ENCODE data around the gene SSH2. TPM values are rescaled to one million over a fixed set of nuclear protein-coding genes. Genes with fewer than 3 reads are reported as not detected.
"Not testable (repeated sequence)": the region's sequence is repeated elsewhere in the genome, so short reads cannot be mapped to it uniquely, and the experiment has no call there.

The SSH2 gene
- total RNA-seq, 2 experiments from 2014 or later, result 32.6 to 36.1 TPM

GRCh38 chr17:29732209-29732608 is 197.8 kb downstream of the SSH2 start:
- Mint-ChIP-seq H3K9me3 (ENCODE audit: low read depth) (peaks cover 9% of the 10 kb centered on the region), H3K36me3 (ENCODE audit: low read depth) (peaks cover 31% of the 10 kb centered on the region), H3K27me3 (no peaks in the 10 kb centered on the region), H3K4me3 (no peak overlapping the region), H3K27ac (no peak overlapping the region), H3K4me1 (peaks cover 49% of the 10 kb centered on the region)
- ATAC-seq, result no peak
- intact Hi-C loops (cut with DNase I, micrococcal nuclease), result loop anchor here in 1 of 2 experiments (2.0 kb wide), 1 partner anchor 17 kb away; no protein-coding TSS in a partner anchor
- ChIA-PET POLR2A (interaction anchor here (0.7 kb wide), 1 partner anchor 29 kb away, joined by 4 read pairs; no protein-coding TSS in a partner anchor), CTCF (interaction anchor here (0.7 to 1.5 kb wide), 5 partner anchors 10 to 115 kb away, joined by 3 to 5 read pairs (median 3); no protein-coding TSS in a partner anchor)
- DNase-seq, result no peak

- DNase-seq (no peak), ATAC-seq (no peak)
- Mint-ChIP-seq H3K27me3 (no peaks in the 10 kb centered on the region), H3K27ac (no peak overlapping the region), H3K4me1 (peaks cover 55% of the 10 kb centered on the region), H3K9me3 (ENCODE audit: low read depth) (peaks cover 9% of the 10 kb centered on the region), H3K4me3 (no peak overlapping the region), H3K36me3 (ENCODE audit: low read depth) (peaks cover 31% of the 10 kb centered on the region)
- ChIA-PET POLR2A (no interaction called here), CTCF (no interaction called here)
- intact Hi-C loops (cut with DNase I, micrococcal nuclease), result no loop called here
Measured at GRCh38 chr17:29731589-29731929, 198.5 kb downstream of the SSH2 start.

- H3K4me1 Mint-ChIP-seq, result peaks cover 63% of the 10 kb centered on the region
- no peak overlapping the region for H3K4me3 Mint-ChIP-seq
- no peak for DNase-seq
- ChIA-PET POLR2A (no interaction called here), CTCF (no interaction called here)
- no peaks in the 10 kb centered on the region for H3K27me3 Mint-ChIP-seq
- intact Hi-C loops (cut with DNase I, micrococcal nuclease), result no loop called here
- ATAC-seq, result no peak
- H3K27ac Mint-ChIP-seq, result peak overlapping the region; percentile 30
- peaks cover 23% of the 10 kb centered on the region for H3K36me3 Mint-ChIP-seq (ENCODE audit: low read depth)
- H3K9me3 Mint-ChIP-seq (ENCODE audit: low read depth), result peaks cover 9% of the 10 kb centered on the region
Measured at GRCh38 chr17:29728490-29728889, 201.5 kb downstream of the SSH2 start.

GRCh38 chr17:29726715-29727252 is 203.2 kb downstream of the SSH2 start:
- intact Hi-C loops (cut with DNase I, micrococcal nuclease), result loop anchor here (2.0 kb wide), 1 partner anchor 34 kb away; no protein-coding TSS in a partner anchor
- CTCF ChIA-PET, result interaction anchor here (0.9 to 1.6 kb wide), 3 partner anchors 19 to 84 kb away, joined by 3 read pairs; no protein-coding TSS in a partner anchor
- Mint-ChIP-seq H3K27ac (peak overlapping the region; percentile 58), H3K4me3 (peak overlapping the region; percentile 1), H3K4me1 (peaks cover 70% of the 10 kb centered on the region), H3K27me3 (no peaks in the 10 kb centered on the region), H3K36me3 (ENCODE audit: low read depth) (peaks cover 27% of the 10 kb centered on the region), H3K9me3 (ENCODE audit: low read depth) (peaks cover 9% of the 10 kb centered on the region)
- peak; percentile 50 for ATAC-seq
- POLR2A ChIA-PET, result no interaction called here
- no peak for DNase-seq

GRCh38 chr17:29725408-29725807 is 204.6 kb downstream of the SSH2 start:
- Mint-ChIP-seq H3K36me3 (ENCODE audit: low read depth) (peaks cover 28% of the 10 kb centered on the region), H3K27ac (peak overlapping the region; percentile 58), H3K4me1 (peaks cover 80% of the 10 kb centered on the region)
- POLR2A ChIA-PET; H3K9me3 Mint-ChIP-seq (ENCODE audit: low read depth); H3K4me3 Mint-ChIP-seq; ATAC-seq; intact Hi-C loops (cut with DNase I, micrococcal nuclease); H3K27me3 Mint-ChIP-seq; DNase-seq; CTCF ChIA-PET: not testable (repeated sequence)

- DNase-seq (no peak), ATAC-seq (no peak)
- intact Hi-C loops (cut with DNase I, micrococcal nuclease), result loop anchor here (2.0 kb wide), 2 partner anchors 17 to 61 kb away; no protein-coding TSS in a partner anchor
- ChIA-PET CTCF (interaction anchor here (0.6 to 3.6 kb wide), 14 partner anchors 10 to 370 kb away, joined by 3 to 22 read pairs (median 4); no protein-coding TSS in a partner anchor), POLR2A (interaction anchor here (0.6 to 1.2 kb wide), 2 partner anchors 40 to 106 kb away, joined by 3 read pairs; no protein-coding TSS in a partner anchor)
- Mint-ChIP-seq H3K4me3 (peak overlapping the region; percentile 47), H3K27me3 (no peaks in the 10 kb centered on the region), H3K9me3 (ENCODE audit: low read depth) (peaks cover 4% of the 10 kb centered on the region), H3K27ac (peak overlapping the region; percentile 82), H3K4me1 (peaks cover 76% of the 10 kb centered on the region), H3K36me3 (ENCODE audit: low read depth) (peaks cover 19% of the 10 kb centered on the region)
Measured at GRCh38 chr17:29723278-29724047, 206.6 kb downstream of the SSH2 start.

- ChIA-PET CTCF (interaction anchor here (0.6 to 3.6 kb wide), 16 partner anchors 10 to 371 kb away, joined by 3 to 22 read pairs (median 4); no protein-coding TSS in a partner anchor), POLR2A (interaction anchor here (0.7 to 1.2 kb wide), 3 partner anchors 38 to 107 kb away, joined by 3 to 11 read pairs (median 3); no protein-coding TSS in a partner anchor)
- Mint-ChIP-seq H3K27ac (peak overlapping the region; percentile 82), H3K4me3 (peak overlapping the region; percentile 47), H3K36me3 (ENCODE audit: low read depth) (peaks cover 19% of the 10 kb centered on the region), H3K4me1 (peaks cover 78% of the 10 kb centered on the region), H3K27me3 (no peaks in the 10 kb centered on the region), H3K9me3 (ENCODE audit: low read depth) (peaks cover under 1% of the 10 kb centered on the region)
- ATAC-seq (peak; percentile 50), DNase-seq (peak; percentile 38)
- intact Hi-C loops (cut with DNase I, micrococcal nuclease), result loop anchor here (1.0 to 2.0 kb wide), 3 partner anchors 16 to 60 kb away; no protein-coding TSS in a partner anchor
Measured at GRCh38 chr17:29722411-29723198, 207.4 kb downstream of the SSH2 start.

GRCh38 chr17:29720551-29720950 is 209.5 kb downstream of the SSH2 start:
- Mint-ChIP-seq H3K4me3 (no peak overlapping the region), H3K4me1 (peaks cover 75% of the 10 kb centered on the region), H3K27me3 (no peaks in the 10 kb centered on the region), H3K36me3 (ENCODE audit: low read depth) (peaks cover 26% of the 10 kb centered on the region), H3K27ac (peak overlapping the region; percentile 5), H3K9me3 (ENCODE audit: low read depth) (no peaks in the 10 kb centered on the region)
- DNase-seq (no peak), ATAC-seq (no peak)
- ChIA-PET POLR2A (no interaction called here), CTCF (interaction anchor here (1.0 to 3.6 kb wide), 5 partner anchors 8 to 96 kb away, joined by 3 to 22 read pairs (median 4); no protein-coding TSS in a partner anchor)
- intact Hi-C loops (cut with DNase I, micrococcal nuclease), result no loop called here

- POLR2A ChIA-PET, result no interaction called here
- peaks cover 29% of the 10 kb centered on the region for H3K36me3 Mint-ChIP-seq (ENCODE audit: low read depth)
- H3K27ac Mint-ChIP-seq, result no peak overlapping the region
- ATAC-seq (no peak), DNase-seq (no peak)
- intact Hi-C loops (cut with DNase I, micrococcal nuclease), result no loop called here
- no peaks in the 10 kb centered on the region for H3K27me3 Mint-ChIP-seq
- no peak overlapping the region for H3K4me3 Mint-ChIP-seq
- CTCF ChIA-PET, result interaction anchor here (0.6 to 1.2 kb wide), 2 partner anchors 21 to 49 kb away, joined by 3 read pairs; no protein-coding TSS in a partner anchor
- peaks cover 82% of the 10 kb centered on the region for H3K4me1 Mint-ChIP-seq
- H3K9me3 Mint-ChIP-seq (ENCODE audit: low read depth), result no peaks in the 10 kb centered on the region
Measured at GRCh38 chr17:29719469-29719868, 210.6 kb downstream of the SSH2 start.

- Mint-ChIP-seq H3K4me3 (no peak overlapping the region), H3K27me3 (no peaks in the 10 kb centered on the region), H3K36me3 (ENCODE audit: low read depth) (peaks cover 33% of the 10 kb centered on the region), H3K27ac (no peak overlapping the region), H3K4me1 (peaks cover 84% of the 10 kb centered on the region), H3K9me3 (ENCODE audit: low read depth) (no peaks in the 10 kb centered on the region)
- no peak for DNase-seq
- POLR2A ChIA-PET, result interaction anchor here (0.6 kb wide), 1 partner anchor 203 kb away, joined by 5 read pairs; no protein-coding TSS in a partner anchor
- CTCF ChIA-PET, result interaction anchor here (1.0 to 1.2 kb wide), 2 partner anchors 11 to 20 kb away, joined by 3 read pairs; no protein-coding TSS in a partner anchor
- no peak for ATAC-seq
- intact Hi-C loops (cut with DNase I, micrococcal nuclease), result no loop called here
Measured at GRCh38 chr17:29718446-29719039, 211.5 kb downstream of the SSH2 start.
